ENCODE measurements around the gene AAK1.
"Not testable (repeated sequence)": the region's sequence is repeated elsewhere in the genome, so short reads cannot be mapped to it uniquely, and the experiment has no call there.

Gene AAK1

DNA sequence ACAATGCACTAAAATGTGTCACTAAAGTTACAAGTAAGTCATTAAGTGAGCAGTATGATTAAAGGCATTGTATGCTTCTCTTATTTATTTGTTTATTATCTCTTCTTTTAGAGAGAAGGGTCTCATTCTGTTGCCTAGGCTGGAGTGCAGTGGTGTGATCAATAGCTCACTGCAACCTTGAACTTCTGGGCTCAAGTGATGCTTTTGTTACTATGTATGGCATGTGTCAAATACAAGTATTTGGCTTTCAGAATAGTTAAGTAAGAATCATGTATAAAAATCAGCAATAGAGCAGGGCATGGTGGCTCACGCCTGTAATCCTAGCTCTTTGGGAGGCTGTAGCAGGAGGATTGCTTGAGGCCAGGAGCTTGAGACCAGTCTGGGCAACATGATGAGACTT lies 15.8 kb upstream of the AAK1 start:
- no peak for DNase-seq

DNA sequence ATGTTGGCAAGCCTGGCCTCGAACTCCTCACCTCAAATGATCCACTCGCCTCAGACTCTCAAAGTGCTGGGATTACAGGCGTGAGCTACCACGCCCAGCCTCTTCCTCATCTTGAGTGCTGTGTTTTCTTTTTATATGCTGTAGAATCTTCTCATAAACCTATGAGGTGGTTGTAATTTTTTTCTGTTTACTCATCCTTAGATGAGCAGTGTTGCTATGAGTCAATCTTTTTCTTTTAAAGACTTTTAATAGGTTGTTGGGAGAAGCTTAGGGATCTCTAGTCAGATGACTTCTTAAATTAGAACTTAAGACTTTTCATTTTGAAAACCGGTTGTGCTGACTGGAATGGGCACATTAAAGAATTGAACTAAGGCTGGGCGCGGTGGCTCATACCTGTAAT lies 8.7 kb upstream of the AAK1 start:
- no peak for DNase-seq

DNA sequence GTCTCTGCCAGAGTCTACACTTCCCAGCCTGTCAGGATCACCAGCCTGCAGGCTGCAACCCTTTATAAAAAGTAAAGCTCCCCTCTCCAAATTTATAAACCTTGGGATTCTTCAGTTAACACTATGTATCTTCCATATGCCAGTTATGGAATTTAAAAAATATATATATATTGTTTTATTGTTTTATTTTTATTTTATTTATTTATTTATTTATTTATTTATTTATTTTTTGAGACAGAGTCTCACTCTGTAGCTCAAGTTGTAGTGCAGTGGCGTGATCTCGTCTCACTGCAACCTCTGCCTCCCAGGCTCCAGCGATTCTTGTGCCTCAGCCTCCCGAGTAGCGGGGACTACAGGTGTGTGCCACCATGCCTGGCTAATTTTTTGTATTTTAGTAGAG lies 3.7 kb upstream of the AAK1 start:
- not testable (repeated sequence) for DNase-seq

DNA sequence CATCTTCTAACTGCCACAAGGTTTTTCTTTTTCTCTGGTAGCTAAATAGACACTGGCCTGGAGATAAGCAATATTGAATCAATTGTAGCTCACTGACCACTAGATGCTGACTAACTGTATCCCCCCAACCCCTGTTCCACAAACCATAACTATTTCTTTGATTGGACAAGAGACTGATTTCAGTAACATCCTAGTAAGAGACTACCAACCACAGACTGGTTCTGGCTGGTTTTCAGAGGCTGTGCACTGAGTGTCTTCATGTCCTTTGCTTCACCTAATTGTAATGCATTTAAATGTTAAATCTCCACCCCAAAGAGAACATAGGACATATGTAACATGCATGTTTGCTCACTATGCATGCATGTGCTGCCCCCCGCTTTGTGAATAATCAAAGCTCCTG lies 3.2 kb upstream of the AAK1 start:
- DNase-seq = peak; percentile 6

DNA sequence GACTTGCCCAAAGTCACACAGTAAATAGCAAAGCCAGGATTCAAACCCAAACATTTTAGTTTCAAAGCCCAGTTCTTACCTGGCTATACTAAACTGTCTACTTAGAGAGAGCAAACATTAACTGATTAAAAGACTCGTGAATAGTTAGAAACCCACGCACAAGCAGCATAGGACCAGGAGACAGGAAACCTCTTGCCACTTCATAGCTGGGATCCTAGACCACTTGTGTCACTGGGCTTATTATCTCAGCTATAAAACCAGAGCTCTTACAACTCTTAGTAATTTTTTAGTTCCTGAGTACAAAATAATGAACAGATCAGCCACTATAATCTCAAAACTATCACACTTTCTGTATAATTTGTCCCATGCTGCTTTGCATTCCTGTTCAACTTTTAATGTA lies 2.4 kb upstream of the AAK1 start:
- DNase-seq = no peak

DNA sequence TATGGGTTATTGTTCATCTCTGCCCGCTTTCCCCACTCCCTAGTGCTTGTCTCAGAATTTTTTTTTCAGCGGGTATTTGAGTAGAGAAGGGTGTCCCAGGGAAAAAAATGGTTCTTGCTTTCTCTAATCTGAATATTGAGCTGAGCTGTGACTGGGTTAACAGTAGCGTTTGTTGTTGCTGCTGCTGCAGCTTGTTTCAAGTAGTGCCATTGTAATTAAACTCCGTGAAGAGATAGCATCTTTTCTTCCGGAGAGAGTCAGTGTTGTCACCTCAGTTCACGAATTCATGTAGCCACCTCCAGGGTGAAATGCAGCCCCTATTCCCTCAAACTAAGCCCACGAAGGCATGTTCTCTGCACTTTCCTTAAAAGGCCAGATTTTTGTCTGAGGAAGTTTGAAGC lies 1.5 kb upstream of the AAK1 start:
- DNase-seq = peak; percentile 25

DNA sequence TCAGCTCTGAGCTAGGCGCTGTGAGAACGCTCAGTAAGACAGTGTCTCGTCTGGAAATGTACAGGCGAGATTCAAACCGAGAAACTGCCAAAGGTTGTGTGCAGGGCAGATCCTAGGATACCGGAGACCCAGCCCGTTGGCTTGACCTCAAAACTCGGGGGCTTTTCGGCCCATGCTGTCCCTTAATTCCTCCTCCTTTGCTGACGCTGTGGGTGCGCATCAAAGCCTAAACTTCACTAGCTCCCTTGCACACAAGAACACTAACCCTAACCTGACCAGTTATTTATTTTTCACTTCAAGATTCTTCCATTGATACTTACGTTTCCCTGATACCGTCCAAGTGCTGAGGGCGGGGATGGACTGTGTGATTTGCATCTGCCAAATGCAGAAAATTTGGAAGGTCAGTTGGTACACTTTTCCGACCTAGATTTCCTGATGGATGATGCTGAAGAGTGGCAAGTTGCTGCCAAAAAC lies 1.0 kb upstream of the AAK1 start:
- no peak for DNase-seq

DNA sequence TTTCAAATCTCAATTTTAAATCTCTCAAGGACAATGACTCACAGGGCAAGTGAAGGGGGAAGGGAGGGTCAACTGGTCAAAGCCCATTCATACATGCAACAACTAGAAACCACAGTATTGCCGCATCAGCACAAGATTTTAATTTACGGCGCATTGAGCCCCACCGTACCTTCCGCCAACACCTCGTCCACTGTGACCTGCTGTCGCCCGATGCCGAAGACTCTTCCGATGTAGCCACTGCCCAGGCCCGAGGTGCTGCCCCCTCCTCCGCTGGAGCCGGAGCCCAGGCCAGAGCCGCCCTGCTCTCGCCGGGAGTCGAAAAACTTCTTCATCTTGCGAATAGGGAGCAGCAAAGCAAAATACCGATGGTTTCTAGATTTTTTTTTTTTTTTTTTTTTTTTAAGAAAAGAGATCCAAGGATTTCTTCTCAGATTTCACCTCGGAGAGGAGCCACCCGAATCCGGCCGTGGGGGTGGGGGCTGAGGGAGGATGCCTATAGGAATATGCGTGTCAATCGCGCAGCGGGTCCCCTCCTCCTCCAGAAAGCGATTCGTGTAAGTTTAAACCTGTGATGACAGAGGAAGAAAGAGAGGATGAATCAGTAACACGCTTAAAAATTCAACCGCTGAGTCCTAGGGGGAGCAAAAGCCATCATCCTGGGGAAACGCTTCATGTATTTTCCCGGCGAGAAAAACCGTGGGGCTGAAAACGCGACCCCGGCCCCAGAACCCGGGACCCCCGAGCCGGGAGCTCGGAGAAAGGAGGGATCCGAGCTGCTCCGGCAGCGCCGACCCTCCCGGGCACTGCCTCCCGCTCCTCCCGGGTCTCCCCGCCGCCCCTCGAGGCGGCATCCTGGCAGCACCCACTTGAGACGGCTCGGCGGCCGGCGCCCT lies 584 bp downstream of the AAK1 start:
- DNase-seq = peak; percentile 86

DNA sequence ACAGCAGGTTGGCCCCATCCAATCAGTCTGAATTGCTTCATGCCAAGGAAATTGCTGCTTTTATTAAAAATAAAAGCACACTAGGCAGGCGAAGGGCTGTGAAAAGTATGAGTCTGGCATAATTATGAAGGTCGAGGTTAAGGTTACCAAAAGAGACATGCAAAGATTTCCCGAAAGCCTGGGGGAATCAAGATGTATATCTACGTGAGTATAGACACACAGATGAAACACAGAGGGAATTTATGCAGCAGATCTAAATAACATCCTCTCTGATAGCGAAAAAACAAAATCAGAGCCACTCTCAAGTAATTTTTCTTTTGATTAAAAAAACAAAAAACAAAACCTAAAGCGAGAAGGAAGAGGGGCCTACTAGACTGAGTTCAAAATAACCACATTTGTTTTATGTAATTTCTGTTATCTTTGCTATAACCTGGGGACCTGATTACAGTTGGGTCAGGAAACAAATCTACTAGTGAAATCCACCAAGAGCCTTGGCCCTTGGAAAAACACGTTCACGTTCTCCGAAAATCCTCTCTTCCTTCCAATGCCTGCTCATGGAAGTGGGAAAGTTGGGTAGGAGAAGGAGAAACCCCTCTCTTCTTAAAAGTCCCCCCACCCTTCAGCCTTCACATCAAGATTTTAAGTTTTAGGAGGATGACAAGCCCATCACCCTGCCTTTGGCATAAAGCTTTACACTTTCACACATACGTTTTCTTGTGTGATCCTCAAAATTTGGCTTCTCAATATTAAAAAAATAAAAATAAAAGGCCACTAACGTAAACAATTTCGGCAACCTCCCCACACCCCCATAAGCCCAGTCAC lies 1.4 kb downstream of the AAK1 start:
- DNase-seq = no peak

DNA sequence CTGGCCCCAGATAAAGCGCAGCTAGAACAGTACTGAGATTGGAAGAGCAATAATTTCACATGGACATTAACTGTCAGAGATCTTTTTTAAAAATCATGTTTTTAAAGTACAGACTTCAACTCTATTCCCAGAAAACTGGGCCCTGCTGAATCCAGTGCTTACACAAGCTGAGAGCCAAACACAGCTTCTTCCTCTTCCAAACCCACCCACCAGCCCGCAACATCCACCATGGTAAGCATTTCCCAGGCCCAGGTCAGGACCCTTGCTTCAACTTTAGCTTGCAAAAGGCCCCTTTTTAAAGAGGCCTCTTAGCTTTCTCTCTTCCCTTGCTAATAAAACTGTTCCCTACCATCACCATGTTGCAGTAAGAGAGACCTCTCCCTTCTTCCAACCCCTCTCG lies 2.1 kb downstream of the AAK1 start:
- DNase-seq = no peak

DNA sequence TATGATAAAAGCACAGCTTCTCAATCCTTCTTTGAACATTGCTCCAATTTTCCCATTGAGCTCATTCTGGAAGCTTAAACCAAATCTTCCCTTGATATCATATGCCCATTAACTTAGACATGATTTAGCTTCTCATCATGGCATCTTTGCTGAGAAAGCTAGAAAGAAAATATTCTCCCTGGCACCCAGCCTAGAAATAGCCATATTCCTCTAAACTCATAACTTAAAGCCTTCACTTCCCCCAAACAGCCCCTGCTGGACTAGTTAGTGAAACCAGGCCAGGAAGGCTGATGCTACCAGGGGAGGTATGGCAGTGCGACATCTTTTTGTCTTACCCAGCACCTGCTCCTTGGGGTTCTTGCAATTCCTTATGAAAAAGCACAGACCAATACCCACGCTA lies 4.3 kb downstream of the AAK1 start:
- DNase-seq = no peak

DNA sequence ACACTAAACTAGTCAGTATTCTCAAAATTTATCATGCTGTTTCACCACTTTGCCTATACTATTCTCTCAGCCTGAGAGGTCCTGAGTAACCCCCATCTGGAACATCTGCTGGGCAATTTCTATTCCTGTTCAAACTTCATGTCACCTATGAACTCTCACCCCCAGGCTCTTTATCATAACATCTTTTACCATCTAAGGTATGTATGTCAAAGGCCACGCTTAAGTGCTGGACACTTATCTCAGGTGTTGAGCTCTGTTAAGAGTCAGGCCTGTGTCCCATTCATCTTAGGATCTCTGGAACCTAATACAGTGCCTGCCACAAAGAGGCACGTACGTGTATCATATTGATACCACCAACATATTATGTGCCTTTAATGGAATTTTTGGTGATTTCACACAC lies 4.9 kb downstream of the AAK1 start:
- no peak for DNase-seq

DNA sequence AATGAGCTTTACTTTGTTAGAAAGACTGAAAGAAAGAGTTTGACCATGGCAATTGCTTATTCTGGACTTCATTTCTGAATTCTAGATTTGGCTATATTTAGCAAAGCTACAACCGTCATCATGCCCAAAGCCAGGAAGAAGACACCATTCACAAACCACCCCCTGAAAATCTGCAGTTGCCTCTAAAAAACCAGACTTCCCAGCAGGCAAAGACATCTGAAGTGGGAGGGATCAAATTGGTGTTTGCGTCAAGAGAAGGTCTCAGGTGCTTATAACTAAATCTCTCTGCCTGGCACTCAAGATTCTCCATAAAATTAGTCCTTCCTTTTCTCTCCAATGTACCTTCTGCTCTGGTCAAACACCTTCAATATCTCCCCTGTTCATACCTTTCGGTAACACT lies 5.6 kb downstream of the AAK1 start:
- DNase-seq = no peak

DNA sequence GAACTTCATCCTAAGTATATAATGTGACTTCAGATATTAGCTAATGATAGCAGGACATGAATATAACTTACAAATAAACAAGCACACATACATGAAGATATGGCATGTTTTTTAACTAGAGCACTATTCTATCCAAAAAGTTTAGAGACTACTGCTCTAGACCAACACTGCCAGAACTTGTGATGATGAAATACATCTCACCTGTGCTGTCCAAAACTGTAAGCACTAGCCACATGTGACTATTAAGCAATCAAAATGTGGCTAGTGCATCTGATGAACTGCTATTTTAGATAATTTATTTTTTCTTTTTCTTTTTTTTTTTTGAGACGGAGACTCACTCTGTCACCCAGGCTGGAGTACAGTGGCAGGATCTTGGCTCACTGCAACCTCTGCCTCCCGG lies 7.1 kb downstream of the AAK1 start:
- DNase-seq = no peak

DNA sequence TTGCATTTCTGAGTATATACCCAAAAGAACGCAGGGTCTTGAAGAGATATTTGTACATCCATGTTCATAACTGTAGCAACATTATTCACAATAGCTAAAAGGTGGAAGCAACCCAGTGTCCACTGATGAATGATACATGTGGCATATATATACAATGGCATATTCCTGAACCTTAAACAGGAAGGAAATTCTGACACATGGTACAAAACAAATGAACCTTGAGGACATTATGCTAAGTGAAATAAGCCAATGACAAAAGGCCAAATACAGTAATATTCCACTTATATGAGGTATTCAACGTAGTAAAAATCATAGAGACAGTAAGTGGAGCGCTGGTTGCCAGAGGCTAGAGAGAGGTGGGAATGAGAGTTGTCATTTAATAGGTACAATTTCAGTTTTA lies 8.1 kb downstream of the AAK1 start:
- DNase-seq = no peak

DNA sequence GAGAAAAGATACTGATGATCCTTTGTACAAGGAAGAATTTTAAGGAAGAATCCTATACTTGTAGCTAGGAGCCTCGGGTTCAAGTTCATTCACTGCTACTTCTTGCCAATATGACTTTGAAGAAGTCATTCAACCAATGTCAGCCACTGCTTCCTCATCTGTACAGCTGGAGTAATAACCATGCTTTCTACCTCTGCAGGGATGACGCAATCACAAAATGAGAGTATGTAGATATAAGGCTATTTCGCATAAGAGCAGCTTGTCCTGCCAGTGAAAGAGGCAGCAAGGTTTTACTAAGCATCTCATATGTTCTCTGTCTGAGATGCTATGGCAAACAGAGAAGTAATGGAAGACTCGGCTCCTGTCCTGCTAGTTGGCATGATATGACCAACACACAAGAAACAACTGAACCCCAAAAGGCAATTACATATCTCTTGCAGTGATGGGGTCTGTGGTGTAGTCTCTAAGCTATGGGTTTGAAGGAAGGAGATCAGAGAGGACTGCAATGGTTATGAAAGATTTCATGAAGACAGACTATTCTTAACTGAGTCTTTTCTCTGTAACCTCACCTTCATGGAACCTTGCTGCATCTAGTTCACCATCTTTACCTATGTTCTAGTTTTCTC lies 9.2 kb downstream of the AAK1 start:
- peak; percentile 68 for DNase-seq

DNA sequence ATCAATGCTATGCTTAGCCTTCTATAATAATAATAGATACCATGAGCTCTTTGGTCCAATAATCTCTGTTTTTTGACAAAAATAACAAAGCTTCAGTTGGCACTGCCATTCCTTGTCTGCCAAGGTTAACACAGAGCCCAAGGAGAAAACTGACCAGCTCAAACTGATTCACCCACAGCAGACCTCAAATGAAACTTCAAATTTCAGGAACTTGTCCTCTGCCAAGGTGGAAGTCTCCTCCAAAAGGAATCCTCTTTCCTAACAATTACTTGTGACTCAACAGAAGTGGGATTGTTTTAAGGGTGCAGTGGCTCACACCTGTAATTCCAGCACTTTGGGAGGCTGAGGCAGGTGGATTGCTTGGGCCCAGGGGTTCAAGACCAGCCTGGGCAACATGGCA lies 12.1 kb downstream of the AAK1 start:
- DNase-seq = no peak

DNA sequence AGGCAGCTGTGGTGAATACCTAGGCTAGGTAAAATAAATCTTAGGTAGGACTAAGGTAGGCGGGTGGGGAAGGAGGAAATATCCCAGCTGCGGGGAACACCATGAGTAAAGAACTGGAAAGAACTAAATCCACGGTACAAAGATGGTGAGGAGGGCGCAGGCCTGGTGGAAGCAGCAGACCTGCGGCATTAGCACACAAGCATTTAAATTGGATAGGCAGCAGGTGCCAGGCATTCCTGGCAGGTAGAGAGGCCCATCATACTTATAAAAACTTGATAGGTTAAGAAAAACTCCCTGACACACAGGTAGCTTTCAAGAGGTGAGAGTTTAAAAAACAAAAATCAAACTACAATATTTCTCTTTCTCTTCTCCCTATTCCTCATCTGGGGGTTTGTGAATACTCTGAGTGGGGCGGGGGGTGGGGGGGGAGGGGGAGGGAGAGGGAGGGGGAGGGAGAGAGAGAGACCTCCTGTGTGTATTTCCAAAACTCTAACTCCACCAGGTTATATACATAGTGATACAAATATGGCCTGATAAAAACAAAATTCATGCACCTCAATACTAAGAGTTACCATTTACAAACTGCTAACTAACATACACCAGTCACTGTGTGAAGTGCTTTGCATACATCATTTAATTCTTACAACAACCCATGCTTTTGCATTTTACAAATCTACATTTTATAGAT lies 13.5 kb downstream of the AAK1 start:
- no peak for DNase-seq

DNA sequence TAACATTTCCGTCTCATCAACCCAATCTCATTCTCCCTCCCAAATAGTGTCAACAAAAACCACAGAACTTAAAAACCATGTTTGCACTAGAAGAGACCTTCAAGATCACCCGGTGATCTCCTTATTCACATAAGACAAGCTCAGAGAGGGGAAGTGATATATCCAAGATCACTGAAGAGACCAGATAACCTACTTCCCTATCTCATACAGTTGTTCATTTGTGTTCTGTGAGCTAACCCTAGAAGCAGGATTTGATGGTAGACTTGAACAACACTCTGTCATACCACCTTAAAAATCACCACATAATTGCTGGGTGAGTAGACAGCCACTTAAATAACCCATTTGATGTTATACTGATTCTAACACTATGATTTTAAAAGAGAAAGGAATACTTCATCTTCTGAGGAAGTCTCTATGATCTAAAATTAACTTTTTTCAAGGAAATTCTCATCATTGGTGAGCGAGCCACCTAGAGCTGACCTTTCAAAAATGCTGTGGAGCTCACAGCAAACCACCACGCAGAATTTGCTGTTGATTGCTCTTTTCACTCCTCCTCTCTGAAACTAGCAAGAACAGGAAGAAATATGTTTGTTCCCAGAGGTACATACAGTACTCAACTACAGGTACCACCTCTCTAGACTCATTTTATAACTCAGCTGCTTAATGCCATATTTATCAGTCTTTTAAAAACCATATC lies 15.1 kb downstream of the AAK1 start:
- DNase-seq = peak; percentile 65

DNA sequence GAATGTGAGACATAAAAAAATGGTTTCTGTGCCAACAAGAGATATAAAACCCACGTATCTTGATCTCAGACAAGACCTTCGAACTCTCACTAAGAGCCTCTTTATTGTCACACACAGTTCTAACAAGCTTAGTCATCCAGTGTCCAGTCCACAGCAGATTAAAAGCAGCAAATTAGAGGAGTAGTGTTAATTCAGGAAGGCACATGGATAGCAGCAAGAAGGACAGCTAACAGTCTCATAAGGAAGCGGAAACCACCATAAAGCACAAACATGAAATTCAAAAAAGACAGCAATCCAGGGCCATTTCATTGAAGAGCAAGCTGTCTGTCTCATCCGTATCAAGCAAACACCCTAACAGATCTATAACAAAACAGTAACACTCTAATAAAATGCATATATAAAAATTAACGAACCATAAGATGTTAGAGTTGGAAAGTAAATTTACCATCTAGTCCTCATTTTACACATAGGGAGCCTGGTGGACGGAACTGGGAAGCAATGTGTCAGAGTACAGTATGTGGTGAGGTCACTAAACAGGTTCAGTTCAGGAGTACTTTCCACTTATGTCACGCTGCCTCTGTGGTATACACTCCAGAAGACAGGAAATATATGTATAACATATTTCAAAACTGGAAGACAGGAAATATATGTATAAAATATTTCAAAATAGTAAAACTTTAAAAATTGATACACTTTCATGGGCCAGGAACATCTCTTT lies 18.3 kb downstream of the AAK1 start:
- peak; percentile 63 for DNase-seq

DNA sequence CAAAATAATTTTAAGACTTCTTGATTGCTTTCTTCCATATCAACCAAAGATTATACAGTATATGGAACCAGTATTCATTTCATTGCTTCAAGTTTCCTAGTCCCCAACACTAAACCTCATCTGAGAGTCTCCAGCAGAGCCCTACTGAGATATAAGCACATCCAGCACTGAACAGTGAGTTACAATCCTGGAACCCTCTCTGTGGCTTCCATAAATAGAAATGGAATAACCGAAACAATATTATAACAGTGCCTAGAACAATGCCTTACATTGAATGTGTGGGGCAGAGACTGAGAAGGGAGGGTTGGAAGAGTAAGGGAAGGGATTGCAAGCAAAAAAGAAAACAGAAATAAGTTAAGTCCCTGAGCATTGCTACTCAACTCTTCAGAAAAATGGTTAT lies 18.9 kb downstream of the AAK1 start:
- no peak for DNase-seq

DNA sequence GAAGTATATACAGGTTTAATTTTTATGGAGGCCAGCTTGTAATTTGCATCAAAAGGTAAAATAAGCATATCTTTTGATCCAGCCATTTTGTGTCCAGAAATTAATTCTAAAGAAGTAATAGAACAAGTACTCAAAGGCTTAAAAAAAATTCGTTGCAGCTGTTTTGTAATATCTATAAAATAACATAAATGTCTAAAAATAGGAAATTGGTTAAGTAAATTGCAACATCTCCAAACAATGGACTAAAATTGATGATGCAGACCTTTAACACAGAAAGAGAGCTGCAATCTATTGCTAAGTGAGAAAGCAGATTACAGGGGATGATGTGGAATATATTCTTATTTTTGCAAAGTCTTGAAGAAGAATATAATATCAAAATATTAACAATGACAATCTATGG lies 19.4 kb downstream of the AAK1 start:
- DNase-seq = no peak
